Measurements from ENCODE around the gene GMIP. TPM values are rescaled to one million over a fixed set of nuclear protein-coding genes. Genes with fewer than 3 reads are reported as not detected.

Gene GMIP
- total RNA-seq, 1 experiment from 2014 or later = 17.3 TPM

DNA sequence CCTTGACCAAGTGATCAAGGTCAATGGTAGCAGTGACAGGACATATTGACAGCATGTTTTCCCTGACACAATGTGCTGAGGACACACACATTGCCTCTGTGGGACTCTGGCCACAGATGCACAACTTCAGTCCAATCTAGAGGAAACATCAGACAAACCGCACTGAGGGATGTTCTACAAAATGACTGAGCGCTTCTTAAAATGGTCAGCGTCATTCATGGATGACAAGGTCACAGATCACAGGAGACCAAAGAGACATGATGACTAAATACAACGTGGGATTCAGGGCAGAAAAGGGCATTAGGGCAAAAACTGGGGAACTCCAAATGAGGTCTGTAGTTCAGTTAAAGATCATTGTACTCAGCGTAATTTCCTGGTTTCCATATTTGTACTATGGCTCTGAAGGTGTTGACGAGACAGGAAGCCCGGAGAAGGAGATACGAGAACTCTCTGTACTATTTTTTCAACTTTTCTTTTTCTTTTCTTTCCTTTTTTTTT is 45.6 kb downstream of the GMIP start:
- no peak for TF ChIP-seq CTCF (IDR thresholded peaks at IDR 0.05; ENCODE audit: unreplicated experiment)
- no peaks in the 10 kb centered on the region for H3K9me3 Mint-ChIP-seq (ENCODE audit: low read depth, unreplicated experiment)
- no peak for DNase-seq
- H3K36me3 Mint-ChIP-seq (ENCODE audit: insufficient read depth, unreplicated experiment) = peaks cover 9% of the 10 kb centered on the region
- no TSS peak for BruUV-seq (replicated peaks)
- intact Hi-C loops (cut with micrococcal nuclease; ENCODE audit: unreplicated experiment) = no loop called here
- H3K4me3 Mint-ChIP-seq (ENCODE audit: low read depth, unreplicated experiment) = no peak overlapping the region
- no peaks in the 10 kb centered on the region for H3K27me3 Mint-ChIP-seq (ENCODE audit: unreplicated experiment)
- CTCF ChIA-PET = no interaction called here
- no peak overlapping the region for H3K27ac Mint-ChIP-seq (ENCODE audit: unreplicated experiment)
- peaks cover 26% of the 10 kb centered on the region for H3K4me1 Mint-ChIP-seq (ENCODE audit: low read depth, unreplicated experiment)

DNA sequence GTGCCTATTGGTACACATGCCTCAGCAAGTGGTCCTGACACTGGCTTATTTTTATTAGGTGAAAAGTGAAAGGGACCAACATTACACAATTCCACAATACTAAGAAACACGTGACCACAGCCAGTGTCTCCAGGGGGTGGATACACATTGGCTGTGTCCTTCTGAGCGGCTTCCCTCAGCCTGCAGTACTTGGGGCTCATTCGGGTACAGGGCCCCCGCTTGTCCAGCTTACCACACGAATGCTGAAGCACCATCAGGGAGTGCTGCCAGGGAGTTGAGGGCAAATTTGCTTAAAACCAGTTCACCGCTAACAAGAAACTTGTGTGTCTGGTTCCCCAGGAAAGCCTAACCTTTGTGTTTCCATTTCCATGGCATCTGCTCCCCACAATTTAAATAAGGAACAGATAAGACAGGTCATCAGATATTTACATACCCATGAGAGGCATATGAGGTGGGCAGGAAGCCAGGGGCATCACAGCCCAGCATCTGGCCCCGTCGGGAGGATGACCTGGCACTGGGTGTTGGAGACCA is 48.2 kb downstream of the GMIP start:
- H3K4me3 Mint-ChIP-seq (ENCODE audit: low read depth, unreplicated experiment) = no peak overlapping the region
- peaks cover 3% of the 10 kb centered on the region for H3K36me3 Mint-ChIP-seq (ENCODE audit: insufficient read depth, unreplicated experiment)
- intact Hi-C loops (cut with micrococcal nuclease; ENCODE audit: unreplicated experiment) = no loop called here
- H3K27ac Mint-ChIP-seq (ENCODE audit: unreplicated experiment) = peak overlapping the region; percentile 70
- BruUV-seq (replicated peaks) = no TSS peak
- H3K4me1 Mint-ChIP-seq (ENCODE audit: low read depth, unreplicated experiment) = peaks cover 11% of the 10 kb centered on the region
- H3K27me3 Mint-ChIP-seq (ENCODE audit: unreplicated experiment) = no peaks in the 10 kb centered on the region
- H3K9me3 Mint-ChIP-seq (ENCODE audit: low read depth, unreplicated experiment) = no peaks in the 10 kb centered on the region
- CTCF ChIA-PET = no interaction called here
- TF ChIP-seq CTCF (IDR thresholded peaks at IDR 0.05; ENCODE audit: unreplicated experiment) = no peak
- DNase-seq = peak; percentile 55

DNA sequence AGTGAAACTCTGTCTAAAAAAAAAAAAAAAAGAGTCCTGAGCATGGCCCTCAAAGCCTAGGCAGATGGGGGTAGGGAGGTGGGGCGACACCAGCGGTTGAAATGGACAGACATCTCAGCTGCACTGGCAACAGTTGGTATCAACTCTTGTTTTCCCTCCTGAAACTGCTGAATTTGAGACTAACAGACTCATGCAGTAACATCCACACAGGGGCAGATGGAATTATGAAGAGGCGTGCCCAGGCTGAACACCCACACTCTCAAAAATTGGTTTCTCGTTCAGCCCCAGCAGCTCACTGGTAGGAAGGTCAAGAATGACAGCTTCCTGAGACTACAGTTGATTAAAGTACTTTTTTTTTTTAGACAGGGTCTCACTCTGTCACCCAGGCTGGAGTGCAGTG is 49.1 kb downstream of the GMIP start:
- CTCF ChIA-PET = no interaction called here
- Mint-ChIP-seq H3K36me3 (ENCODE audit: insufficient read depth, unreplicated experiment) (peaks cover 3% of the 10 kb centered on the region), H3K27me3 (ENCODE audit: unreplicated experiment) (no peaks in the 10 kb centered on the region), H3K27ac (ENCODE audit: unreplicated experiment) (no peak overlapping the region), H3K4me1 (ENCODE audit: low read depth, unreplicated experiment) (peaks cover 11% of the 10 kb centered on the region), H3K4me3 (ENCODE audit: low read depth, unreplicated experiment) (no peak overlapping the region), H3K9me3 (ENCODE audit: low read depth, unreplicated experiment) (no peaks in the 10 kb centered on the region)
- intact Hi-C loops (cut with micrococcal nuclease; ENCODE audit: unreplicated experiment) = no loop called here
- no peak for DNase-seq
- no peak for TF ChIP-seq CTCF (IDR thresholded peaks at IDR 0.05; ENCODE audit: unreplicated experiment)
- BruUV-seq (replicated peaks) = no TSS peak

DNA sequence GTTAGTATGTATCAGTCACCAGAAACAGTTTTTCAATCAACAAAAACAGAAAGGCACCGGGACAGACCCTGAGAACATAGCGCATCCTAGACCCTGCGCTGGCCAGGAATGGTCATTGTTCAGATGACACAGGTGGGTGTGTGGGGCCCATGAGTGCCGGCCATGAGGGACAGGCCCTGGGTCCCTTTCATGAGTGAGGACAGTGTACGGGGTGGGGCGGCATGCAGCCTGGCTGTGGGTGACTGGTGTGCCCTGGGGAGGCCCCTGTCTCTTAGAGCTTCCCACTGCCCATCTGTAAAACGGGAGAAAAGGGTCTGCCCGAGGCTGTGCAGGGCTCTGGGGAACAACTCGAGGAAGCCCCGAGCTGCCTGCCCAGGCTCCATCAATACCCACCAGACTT is 50.8 kb downstream of the GMIP start:
- peaks cover 11% of the 10 kb centered on the region for H3K4me1 Mint-ChIP-seq (ENCODE audit: low read depth, unreplicated experiment)
- H3K27ac Mint-ChIP-seq (ENCODE audit: unreplicated experiment) = no peak overlapping the region
- H3K9me3 Mint-ChIP-seq (ENCODE audit: low read depth, unreplicated experiment) = no peaks in the 10 kb centered on the region
- H3K27me3 Mint-ChIP-seq (ENCODE audit: unreplicated experiment) = no peaks in the 10 kb centered on the region
- H3K4me3 Mint-ChIP-seq (ENCODE audit: low read depth, unreplicated experiment) = no peak overlapping the region
- CTCF ChIA-PET = no interaction called here
- no peak for TF ChIP-seq CTCF (IDR thresholded peaks at IDR 0.05; ENCODE audit: unreplicated experiment)
- no peak for DNase-seq
- no peaks in the 10 kb centered on the region for H3K36me3 Mint-ChIP-seq (ENCODE audit: insufficient read depth, unreplicated experiment)
- no TSS peak for BruUV-seq (replicated peaks)
- intact Hi-C loops (cut with micrococcal nuclease; ENCODE audit: unreplicated experiment) = no loop called here
